CD14-positive monocyte (primary cell): ENCODE data around the gene TSPAN18. TPM values are rescaled to one million over a fixed set of nuclear protein-coding genes. Genes with fewer than 3 reads are reported as not detected.

Experiments
- DNase-seq, 3 donors: peaks; one replicate each; pipeline ENCODE4 v3.0.0-alpha.2; 2011 to 2022
- H2AFZ ChIP-seq: 2 replicates; pipeline ENCODE4 v1.6.0; 2012; ENCODE audit warnings: mild to moderate bottlenecking, low read depth, low read length, inconsistent platforms; ENCODE audit not compliant: insufficient read depth, poor library complexity, severe bottlenecking
- H3K27ac ChIP-seq, 2 donors: 1 replicate in 1 of 2; 2 replicates in 1 of 2; pipeline ENCODE4 v1.5.1; 2012 to 2013; ENCODE audit warnings: low read length in 2 of 2, control low read depth in 1 of 2, inconsistent platforms in 1 of 2, low read depth in 1 of 2, mild to moderate bottlenecking in 1 of 2
- H3K27me3 ChIP-seq, 2 donors: one replicate each; pipeline versions ENCODE4 v1.6.0 to v1.6.1; 2011 to 2013; ENCODE audit warnings: low read length in 2 of 2; ENCODE audit not compliant: control insufficient read depth in 2 of 2, insufficient read depth in 2 of 2
- H3K36me3 ChIP-seq, 2 donors: replicated peaks in 1 of 2; 1 replicate in 1 of 2; 2 replicates in 1 of 2; pipeline versions ENCODE4 v1.5.1 to v1.6.1; 2012 to 2013; ENCODE audit warnings: low read length in 2 of 2, control low read depth in 1 of 2, inconsistent platforms in 1 of 2, mild to moderate bottlenecking in 1 of 2; ENCODE audit not compliant: insufficient read depth in 2 of 2, control insufficient read depth in 1 of 2
- H3K4me1 ChIP-seq, 2 donors: 1 replicate in 1 of 2; 2 replicates in 1 of 2; pipeline versions ENCODE4 v1.5.1 to v1.6.1; 2012 to 2013; ENCODE audit warnings: low read length in 2 of 2, control low read depth in 1 of 2, inconsistent platforms in 1 of 2, mild to moderate bottlenecking in 1 of 2, moderate library complexity in 1 of 2; ENCODE audit not compliant: insufficient read depth in 2 of 2, control insufficient read depth in 1 of 2
- H3K4me2 ChIP-seq: replicated peaks from 2 replicates; pipeline ENCODE3; 2012; ENCODE audit warnings: low read length, moderate library complexity, mild to moderate bottlenecking; ENCODE audit not compliant: poor library complexity, severe bottlenecking; ENCODE audit errors: extremely low read depth
- H3K4me3 ChIP-seq, 3 experiments: fragments of 200-600 bp in 1 of 3; sonication (generic) in 1 of 3; replicated peaks in 1 of 3; 1 replicate in 2 of 3; 2 replicates in 1 of 3; pipeline ENCODE4 v1.5.1; 2011 to 2013; ENCODE audit warnings: low read length in 3 of 3, mild to moderate bottlenecking in 3 of 3, control low read depth in 2 of 3, low read depth in 2 of 3, inconsistent platforms in 1 of 3, moderate library complexity in 1 of 3
- H3K79me2 ChIP-seq: 2 replicates; pipeline ENCODE4 v1.6.0; 2012; ENCODE audit warnings: mild to moderate bottlenecking, control low read depth, inconsistent platforms, low read length, moderate library complexity; ENCODE audit not compliant: insufficient read depth
- H3K9ac ChIP-seq: 2 replicates; pipeline ENCODE4 v1.6.0; 2017; ENCODE audit warnings: low read length, mild to moderate bottlenecking; ENCODE audit not compliant: insufficient read depth, poor library complexity, severe bottlenecking
- H3K9me3 ChIP-seq, 2 donors: replicated peaks in 1 of 2; 1 replicate in 1 of 2; 2 replicates in 1 of 2; pipeline versions ENCODE4 v1.5.1 to v1.6.1; 2012 to 2013; ENCODE audit warnings: low read length in 2 of 2, control low read depth in 1 of 2; ENCODE audit not compliant: control insufficient read depth in 1 of 2, insufficient read depth in 1 of 2
- H4K20me1 ChIP-seq: 2 replicates; pipeline ENCODE4 v1.6.0; 2012; ENCODE audit warnings: mild to moderate bottlenecking, low read length, control low read depth, moderate library complexity; ENCODE audit not compliant: insufficient read depth
- H3K27ac Mint-ChIP-seq, 7 donors: one replicate each; pipeline ENCODE4 v1.8.0; 2020; ENCODE audit warnings: mild to moderate bottlenecking in 7 of 7, mixed read lengths in 7 of 7, moderate library complexity in 6 of 7, inconsistent platforms in 2 of 7
- H3K27me3 Mint-ChIP-seq, 3 donors: one replicate each; pipeline ENCODE4 v1.8.0; 2021 to 2022; ENCODE audit warnings: low read depth in 3 of 3, mild to moderate bottlenecking in 3 of 3, mixed read lengths in 3 of 3, moderate library complexity in 3 of 3, inconsistent platforms in 1 of 3
- H3K36me3 Mint-ChIP-seq, 2 donors: one replicate each; pipeline ENCODE4 v1.8.0; 2020; ENCODE audit warnings: mixed read lengths in 2 of 2, inconsistent platforms in 1 of 2, mild to moderate bottlenecking in 1 of 2
- H3K4me1 Mint-ChIP-seq: one replicate; pipeline ENCODE4 v1.8.0; 2020; ENCODE audit warnings: mild to moderate bottlenecking, mixed read lengths
- H3K4me3 Mint-ChIP-seq, 2 donors: one replicate each; pipeline ENCODE4 v1.8.0; 2020; ENCODE audit warnings: mild to moderate bottlenecking in 2 of 2, mixed read lengths in 2 of 2, moderate library complexity in 1 of 2
- H3K9me3 Mint-ChIP-seq, 7 donors: one replicate each; pipeline ENCODE4 v1.8.0; 2020 to 2022; ENCODE audit warnings: mixed read lengths in 7 of 7, mild to moderate bottlenecking in 6 of 7, moderate library complexity in 6 of 7, inconsistent platforms in 2 of 7
- WGBS: methylation state at CpG from one replicate; pipeline ENCODE4 v1.1.5; 2013; ENCODE audit warnings: missing lambda C conversion rate; ENCODE audit not compliant: insufficient coverage; 5-methylcytosine and 5-hydroxymethylcytosine counted together
- intact Hi-C, 2 donors: fragments of 100-400 bp; cut with micrococcal nuclease; formaldehyde crosslinking; loops; one replicate each; pipeline versions ENCODE4 v1.15.0 to v1.15.1; 2023
- polyA plus RNA-seq, 3 donors: library from polyadenylated mRNA; depleted of rRNA in 1 of 3; unstranded in 2 of 3; stranded (reverse) in 1 of 3; fragments of 300-500 nt in 2 of 3; fragments of >200 nt in 1 of 3; fragmentation: Illumina TruSeq in 2 of 3; gene quantifications; 1 replicate in 2 of 3; 2 replicates in 1 of 3; pipeline ENCODE4 v1.2.3, GENCODE V29; 2012 to 2021
- TF ChIP-seq, protein P1 (sequence below): fragments of 200-600 bp; IDR thresholded peaks from one replicate; pipeline ENCODE4 v1.8.0; 2022; ENCODE audit warnings: antibody characterized with exemption, mild to moderate bottlenecking

TSPAN18 gene
- polyA plus RNA-seq, 3 donors, result not detected

DNA sequence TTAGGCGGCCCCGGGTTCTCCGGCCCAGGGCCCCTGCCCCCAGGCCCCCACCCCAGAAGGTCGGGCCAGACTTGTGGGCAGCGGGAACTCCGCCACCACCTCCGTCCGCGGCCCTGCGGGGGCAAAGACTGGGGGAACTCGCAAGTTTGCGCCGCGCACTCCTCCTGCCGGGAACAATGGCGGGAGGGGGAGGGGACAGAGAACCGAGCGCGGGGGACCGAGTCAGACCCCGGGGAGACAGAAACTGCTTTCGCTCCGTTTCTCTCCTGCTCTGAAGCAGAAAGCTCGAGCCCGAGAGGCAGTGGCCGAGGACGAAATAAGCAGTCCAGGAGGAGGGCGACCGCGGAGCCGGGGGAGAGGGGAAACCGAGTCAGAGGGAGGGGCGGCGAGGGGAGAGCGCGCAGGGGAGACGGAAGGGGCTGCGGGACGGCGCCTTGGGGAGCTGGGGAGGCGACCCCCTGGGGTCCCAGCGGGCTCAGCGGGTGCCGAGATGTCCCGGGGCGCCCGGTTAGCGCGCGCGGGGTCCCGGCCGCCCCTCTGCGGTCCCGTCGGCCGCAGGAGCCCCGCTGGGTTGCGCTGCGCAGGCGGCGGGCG lies 223.4 kb downstream of the TSPAN18 start:
- peak overlapping the region; percentile 81 for H3K9ac ChIP-seq
- peak overlapping the region; percentile 98 for H3K4me2 ChIP-seq
- peaks cover 0 to 4% (median 0%) of the 10 kb centered on the region in 7 donors for H3K9me3 Mint-ChIP-seq
- peaks cover 5 to 15% (median 6%) of the 10 kb centered on the region in 3 donors for H3K27me3 Mint-ChIP-seq
- H3K27ac Mint-ChIP-seq, result peak overlapping the region in 6 of 7 donors; percentile 26 to 72 (median 68)
- no peaks in the 10 kb centered on the region for H3K9me3 ChIP-seq
- peak overlapping the region; percentile 84 to 89 for H3K4me3 Mint-ChIP-seq
- TF ChIP-seq, protein P1, sequence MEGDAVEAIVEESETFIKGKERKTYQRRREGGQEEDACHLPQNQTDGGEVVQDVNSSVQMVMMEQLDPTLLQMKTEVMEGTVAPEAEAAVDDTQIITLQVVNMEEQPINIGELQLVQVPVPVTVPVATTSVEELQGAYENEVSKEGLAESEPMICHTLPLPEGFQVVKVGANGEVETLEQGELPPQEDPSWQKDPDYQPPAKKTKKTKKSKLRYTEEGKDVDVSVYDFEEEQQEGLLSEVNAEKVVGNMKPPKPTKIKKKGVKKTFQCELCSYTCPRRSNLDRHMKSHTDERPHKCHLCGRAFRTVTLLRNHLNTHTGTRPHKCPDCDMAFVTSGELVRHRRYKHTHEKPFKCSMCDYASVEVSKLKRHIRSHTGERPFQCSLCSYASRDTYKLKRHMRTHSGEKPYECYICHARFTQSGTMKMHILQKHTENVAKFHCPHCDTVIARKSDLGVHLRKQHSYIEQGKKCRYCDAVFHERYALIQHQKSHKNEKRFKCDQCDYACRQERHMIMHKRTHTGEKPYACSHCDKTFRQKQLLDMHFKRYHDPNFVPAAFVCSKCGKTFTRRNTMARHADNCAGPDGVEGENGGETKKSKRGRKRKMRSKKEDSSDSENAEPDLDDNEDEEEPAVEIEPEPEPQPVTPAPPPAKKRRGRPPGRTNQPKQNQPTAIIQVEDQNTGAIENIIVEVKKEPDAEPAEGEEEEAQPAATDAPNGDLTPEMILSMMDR, result no peak
- DNase-seq, result peak in 1 of 3 donors; percentile 20
- H4K20me1 ChIP-seq, result peaks cover 37% of the 10 kb centered on the region
- peaks cover 0 to 7% of the 10 kb centered on the region in 2 donors for H3K36me3 ChIP-seq
- H3K4me1 Mint-ChIP-seq, result peaks cover 52% of the 10 kb centered on the region
- peaks cover 34 to 56% of the 10 kb centered on the region in 2 donors for H3K4me1 ChIP-seq
- peak overlapping the region in 1 of 2 donors; percentile 79 for H3K27ac ChIP-seq
- peak overlapping the region; percentile 91 for H2AFZ ChIP-seq
- under 1% methylated on average over 60 of the region's 63 CpGs for WGBS
- peak overlapping the region; percentile 75 to 92 (median 84) for H3K4me3 ChIP-seq
- peaks cover 11 to 12% of the 10 kb centered on the region in 2 donors for H3K36me3 Mint-ChIP-seq
- peaks cover 0 to 3% of the 10 kb centered on the region in 2 donors for H3K27me3 ChIP-seq
- intact Hi-C loops, result loop anchor here (10.0 kb wide), 1 partner anchor 95 kb away; no protein-coding TSS in a partner anchor
- peaks cover 16% of the 10 kb centered on the region for H3K79me2 ChIP-seq

GRCh38 chr11:44950625-44951476 lies 224.1 kb downstream of the TSPAN18 start, which contains the start of gene TP53I11:
TSS of gene TP53I11 (minus strand) at chr11:44950883. CDS start at chr11:44938335, 12,548 bp downstream.
- Histone ChIP-seq H3K27ac (peak within 1 kb of the TSS in 1 of 2 donors; percentile 79), H2AFZ (peak within 1 kb of the TSS; percentile 91)
- intact Hi-C loops, result loop anchor here (10.0 kb wide), 1 partner anchor 94 kb away; no protein-coding TSS in a partner anchor

More at GRCh38 chr11:44950625-44951476, 224.1 kb downstream of the TSPAN18 start, which contains the start of gene TP53I11:
- Histone ChIP-seq H3K27me3 (peaks cover 0 to 3% of the 10 kb centered on the region in 2 donors), H3K9ac (peak within 1 kb of the TSS; percentile 81), H3K79me2 (peaks cover 16% of the 10 kb centered on the region), H4K20me1 (peaks cover 32% of the 10 kb centered on the region), H3K36me3 (peaks cover 0 to 5% of the 10 kb centered on the region in 2 donors), H3K9me3 (no peaks in the 10 kb centered on the region), H3K4me2 (peak within 1 kb of the TSS; percentile 98), H3K4me3 (peak within 1 kb of the TSS; percentile 75 to 92 (median 84)), H3K4me1 (peaks cover 39 to 57% of the 10 kb centered on the region in 2 donors)
- Mint-ChIP-seq H3K36me3 (peaks cover 6 to 10% of the 10 kb centered on the region in 2 donors), H3K27me3 (peaks cover 3 to 15% (median 5%) of the 10 kb centered on the region in 3 donors), H3K4me1 (peaks cover 52% of the 10 kb centered on the region), H3K9me3 (peaks cover 0 to 4% (median 0%) of the 10 kb centered on the region in 7 donors), H3K4me3 (peak within 1 kb of the TSS; percentile 84 to 89), H3K27ac (peak within 1 kb of the TSS in 6 of 7 donors; percentile 26 to 72 (median 68))
- peak; percentile 44 to 56 (median 48) for DNase-seq
- 8% methylated on average over 80 of the region's 83 CpGs for WGBS
- TF ChIP-seq, protein P1, result peak; percentile 82
